Daoy (cell line): ENCODE data around the gene HDX. TPM values are rescaled to one million over a fixed set of nuclear protein-coding genes. Genes with fewer than 3 reads are reported as not detected.
"Not testable (repeated sequence)": the region's sequence is repeated elsewhere in the genome, so short reads cannot be mapped to it uniquely, and the experiment has no call there.

Experiments
- DNase-seq: peaks from one replicate; pipeline ENCODE4 v3.0.0-alpha.2; 2015; ENCODE audit warnings: low read depth
- total RNA-seq: library from RNA; depleted of rRNA; stranded (reverse); fragments of >200 nt; shearing (Covaris generic); gene quantifications from 2 replicates; pipeline ENCODE4 v1.2.3, GENCODE V29; 2014

HDX gene
- total RNA-seq, 1 experiment from 2014 or later = 2.6 TPM

GRCh38 chrX:84339507-84340364, 162.5 kb downstream of the HDX start:
- no peak for DNase-seq

- no peak for DNase-seq
Measured at GRCh38 chrX:84336646-84337045, 165.6 kb downstream of the HDX start.

- no peak for DNase-seq
Measured at GRCh38 chrX:84335121-84335520, 167.1 kb downstream of the HDX start.

GRCh38 chrX:84322083-84322827, 180.0 kb downstream of the HDX start:
- no peak for DNase-seq

- DNase-seq = no peak
Measured at GRCh38 chrX:84320614-84321013, 181.6 kb downstream of the HDX start.

GRCh38 chrX:84320023-84320422, 182.2 kb downstream of the HDX start:
- DNase-seq = no peak

- DNase-seq = no peak
Measured at GRCh38 chrX:84318661-84319060, 183.6 kb downstream of the HDX start.

- not testable (repeated sequence) for DNase-seq
Measured at GRCh38 chrX:84315946-84316345, 186.3 kb downstream of the HDX start.
